Mucosa of descending colon (tissue), 3 donors: ENCODE results near the gene TRAPPC10. TPM values are rescaled to one million over a fixed set of nuclear protein-coding genes. Genes with fewer than 3 reads are reported as not detected.
"Not testable (repeated sequence)": the region's sequence is repeated elsewhere in the genome, so short reads cannot be mapped to it uniquely, and the experiment has no call there.

ENCODE experiments used
- ATAC-seq: fragments of 200-7000 bp; cut with Tn5 transposase; one replicate; pipeline ENCODE4 v1.9.1; 2020; ENCODE audit warnings: mild to moderate bottlenecking, moderate library complexity
- DNase-seq, 3 donors: peaks; one replicate each; pipeline ENCODE4 v3.0.0-alpha.2; 2020
- H3K36me3 ChIP-seq: fragments of 200-600 bp; one replicate; pipeline ENCODE4 v1.8.0; 2021; ENCODE audit warnings: low read depth, mild to moderate bottlenecking
- H3K4me1 ChIP-seq: fragments of 200-600 bp; one replicate; pipeline ENCODE4 v1.8.0; 2021; ENCODE audit warnings: low read depth, mild to moderate bottlenecking
- H3K4me3 ChIP-seq: fragments of 200-600 bp; one replicate; pipeline ENCODE4 v1.8.0; 2021; ENCODE audit warnings: mild to moderate bottlenecking
- H3K9me3 ChIP-seq: fragments of 200-600 bp; one replicate; pipeline ENCODE4 v1.8.0; 2021; ENCODE audit warnings: mild to moderate bottlenecking
- intact Hi-C, 2 donors: fragments of 100-400 bp; cut with DNase I in 1 of 2; cut with micrococcal nuclease in 1 of 2; formaldehyde crosslinking; loops; one replicate each; pipeline versions ENCODE4 v1.11.0 to v1.11.1; 2022; cut with DNase I, micrococcal nuclease
- total RNA-seq, 3 donors: library from RNA; stranded (reverse); fragmentation: NEBNext Ultra II Directional in 2 of 3; extraction: Animal tissue kit (Norgen Biotek cat#: 25700) in 2 of 3; gene quantifications; one replicate each; pipeline versions ENCODE4 v1.2.1 to v1.2.4, GENCODE V29; 2021 to 2023
- donor health status: DM: no; HTN: no; CAD: no; lungs with moderate emphysema.
- donor health status: DM: no; HTN: no; CAD: no.
- donor health status: DM: no; HTN: yes; CAD: no.

The TRAPPC10 gene
- total RNA-seq, 3 donors from 2014 or later: 57.7 to 86.8 (median 61.9) TPM

GRCh38 chr21:44113702-44114371 is 101.7 kb downstream of the TRAPPC10 start:
- ATAC-seq: peak; percentile 26
- H3K4me1 ChIP-seq, intact Hi-C loops, H3K4me3 ChIP-seq, DNase-seq, H3K9me3 ChIP-seq, H3K36me3 ChIP-seq: not testable (repeated sequence)

- H3K36me3 ChIP-seq, H3K4me3 ChIP-seq, H3K9me3 ChIP-seq, DNase-seq, H3K4me1 ChIP-seq, ATAC-seq, intact Hi-C loops: not testable (repeated sequence)
Observed at GRCh38 chr21:44122131-44122530, 110.0 kb downstream of the TRAPPC10 start.

- intact Hi-C loops, H3K36me3 ChIP-seq, DNase-seq, H3K4me1 ChIP-seq, ATAC-seq, H3K9me3 ChIP-seq, H3K4me3 ChIP-seq: not testable (repeated sequence)
Observed at GRCh38 chr21:44127827-44128226, 115.7 kb downstream of the TRAPPC10 start.

- H3K4me1 ChIP-seq, H3K4me3 ChIP-seq, H3K36me3 ChIP-seq, intact Hi-C loops, DNase-seq, H3K9me3 ChIP-seq: not testable (repeated sequence)
- ATAC-seq: peak; percentile 2
Observed at GRCh38 chr21:44133715-44134057, 121.6 kb downstream of the TRAPPC10 start.

- H3K36me3 ChIP-seq, H3K9me3 ChIP-seq, intact Hi-C loops, DNase-seq, ATAC-seq, H3K4me3 ChIP-seq, H3K4me1 ChIP-seq: not testable (repeated sequence)
Observed at GRCh38 chr21:44134732-44135131, 122.6 kb downstream of the TRAPPC10 start.

GRCh38 chr21:44138039-44138438 is 125.9 kb downstream of the TRAPPC10 start:
- H3K4me1 ChIP-seq, intact Hi-C loops, H3K9me3 ChIP-seq, H3K4me3 ChIP-seq, DNase-seq, H3K36me3 ChIP-seq: not testable (repeated sequence)
- ATAC-seq: peak; percentile 87

- H3K4me1 ChIP-seq, H3K4me3 ChIP-seq, intact Hi-C loops, H3K36me3 ChIP-seq, H3K9me3 ChIP-seq: not testable (repeated sequence)
- ATAC-seq (peak; percentile 19), DNase-seq (peak in 1 of 3 donors; percentile 8)
Observed at GRCh38 chr21:44139787-44140551, 127.9 kb downstream of the TRAPPC10 start.

- intact Hi-C loops, H3K36me3 ChIP-seq, H3K4me1 ChIP-seq, ATAC-seq, H3K9me3 ChIP-seq, DNase-seq, H3K4me3 ChIP-seq: not testable (repeated sequence)
Observed at GRCh38 chr21:44140552-44140932, 128.4 kb downstream of the TRAPPC10 start.

- H3K9me3 ChIP-seq, ATAC-seq, H3K4me3 ChIP-seq, H3K36me3 ChIP-seq, H3K4me1 ChIP-seq, intact Hi-C loops, DNase-seq: not testable (repeated sequence)
Observed at GRCh38 chr21:44142470-44142869, 130.4 kb downstream of the TRAPPC10 start.

- DNase-seq, H3K9me3 ChIP-seq, H3K4me1 ChIP-seq, H3K4me3 ChIP-seq, intact Hi-C loops, H3K36me3 ChIP-seq: not testable (repeated sequence)
- peak; percentile 35 for ATAC-seq
Observed at GRCh38 chr21:44143380-44143779, 131.3 kb downstream of the TRAPPC10 start.

GRCh38 chr21:44143996-44144395 is 131.9 kb downstream of the TRAPPC10 start:
- H3K4me3 ChIP-seq, ATAC-seq, H3K4me1 ChIP-seq, H3K9me3 ChIP-seq, intact Hi-C loops, DNase-seq, H3K36me3 ChIP-seq: not testable (repeated sequence)

GRCh38 chr21:44144784-44145602 is 132.9 kb downstream of the TRAPPC10 start:
- ATAC-seq: peak; percentile 15

GRCh38 chr21:44145616-44146015 is 133.5 kb downstream of the TRAPPC10 start:
- H3K36me3 ChIP-seq, H3K4me3 ChIP-seq, DNase-seq, intact Hi-C loops, H3K4me1 ChIP-seq, H3K9me3 ChIP-seq: not testable (repeated sequence)
- ATAC-seq: peak; percentile 13

More at GRCh38 chr21:44144784-44145602, 132.9 kb downstream of the TRAPPC10 start:
- DNase-seq, H3K4me1 ChIP-seq, H3K9me3 ChIP-seq, H3K36me3 ChIP-seq, H3K4me3 ChIP-seq, intact Hi-C loops: not testable (repeated sequence)

- H3K4me3 ChIP-seq, H3K36me3 ChIP-seq, H3K4me1 ChIP-seq, DNase-seq, intact Hi-C loops, H3K9me3 ChIP-seq: not testable (repeated sequence)
- ATAC-seq: peak; percentile 83
Observed at GRCh38 chr21:44147108-44147507, 135.0 kb downstream of the TRAPPC10 start.
